IPS-11a (cell line): Measurements from ENCODE around the gene CACNA1D.

Experiments used
- H3K4me3 ChIP-seq: one replicate; pipeline ENCODE4 v1.5.1; 2013; ENCODE audit warnings: low read depth, low read length, control low read depth

CACNA1D gene

GRCh38 chr3:53836084-53836872, 341.9 kb downstream of the CACNA1D start:
- H3K4me3 ChIP-seq, result no peak overlapping the region

GRCh38 chr3:53837331-53837730, 342.9 kb downstream of the CACNA1D start:
- no peak overlapping the region for H3K4me3 ChIP-seq

GRCh38 chr3:53841296-53841695, 346.9 kb downstream of the CACNA1D start:
- H3K4me3 ChIP-seq, result no peak overlapping the region

GRCh38 chr3:53842436-53843194, 348.2 kb downstream of the CACNA1D start:
- no peak overlapping the region for H3K4me3 ChIP-seq

GRCh38 chr3:53843195-53844177, 349.1 kb downstream of the CACNA1D start:
- no peak overlapping the region for H3K4me3 ChIP-seq

- H3K4me3 ChIP-seq, result no peak overlapping the region
These were observed 350.1 kb downstream of the CACNA1D start for GRCh38 chr3:53844262-53845102.

- peak overlapping the region; percentile 66 for H3K4me3 ChIP-seq
These were observed 350.9 kb downstream of the CACNA1D start for GRCh38 chr3:53845103-53845880.

GRCh38 chr3:53845881-53846133, 351.4 kb downstream of the CACNA1D start:
- peak overlapping the region; percentile 66 for H3K4me3 ChIP-seq

- peak within 1 kb of the TSS; percentile 66 for H3K4me3 ChIP-seq
These were observed 351.9 kb downstream of the CACNA1D start, which contains the start of the genes CHDH and IL17RB for GRCh38 chr3:53846134-53846850. CHDH (minus strand) TSS chr3:53846419; CDS start chr3:53824008, 22,411 bp downstream. IL17RB (plus strand) TSS chr3:53846568; CDS start chr3:53846589, 21 bp downstream.

- peak overlapping the region; percentile 66 for H3K4me3 ChIP-seq
These were observed 352.4 kb downstream of the CACNA1D start for GRCh38 chr3:53846851-53847155.

- H3K4me3 ChIP-seq, result no peak overlapping the region
These were observed 355.5 kb downstream of the CACNA1D start for GRCh38 chr3:53849916-53850315.

GRCh38 chr3:53850895-53851294, 356.5 kb downstream of the CACNA1D start:
- no peak overlapping the region for H3K4me3 ChIP-seq

GRCh38 chr3:53856964-53857363, 362.6 kb downstream of the CACNA1D start:
- H3K4me3 ChIP-seq, result no peak overlapping the region

- H3K4me3 ChIP-seq, result no peak overlapping the region
These were observed 363.8 kb downstream of the CACNA1D start for GRCh38 chr3:53858096-53858741.

- no peak overlapping the region for H3K4me3 ChIP-seq
These were observed 364.8 kb downstream of the CACNA1D start for GRCh38 chr3:53859178-53859577.

- no peak overlapping the region for H3K4me3 ChIP-seq
These were observed 365.8 kb downstream of the CACNA1D start for GRCh38 chr3:53860196-53860595.

- H3K4me3 ChIP-seq, result no peak overlapping the region
These were observed 367.8 kb downstream of the CACNA1D start for GRCh38 chr3:53862241-53862640.

- H3K4me3 ChIP-seq, result no peak overlapping the region
These were observed 368.7 kb downstream of the CACNA1D start for GRCh38 chr3:53863145-53863544.
